Measurements from ENCODE around the gene ZNF143.
"Not testable (repeated sequence)": the region's sequence is repeated elsewhere in the genome, so short reads cannot be mapped to it uniquely, and the experiment has no call there.

The ZNF143 gene

DNA sequence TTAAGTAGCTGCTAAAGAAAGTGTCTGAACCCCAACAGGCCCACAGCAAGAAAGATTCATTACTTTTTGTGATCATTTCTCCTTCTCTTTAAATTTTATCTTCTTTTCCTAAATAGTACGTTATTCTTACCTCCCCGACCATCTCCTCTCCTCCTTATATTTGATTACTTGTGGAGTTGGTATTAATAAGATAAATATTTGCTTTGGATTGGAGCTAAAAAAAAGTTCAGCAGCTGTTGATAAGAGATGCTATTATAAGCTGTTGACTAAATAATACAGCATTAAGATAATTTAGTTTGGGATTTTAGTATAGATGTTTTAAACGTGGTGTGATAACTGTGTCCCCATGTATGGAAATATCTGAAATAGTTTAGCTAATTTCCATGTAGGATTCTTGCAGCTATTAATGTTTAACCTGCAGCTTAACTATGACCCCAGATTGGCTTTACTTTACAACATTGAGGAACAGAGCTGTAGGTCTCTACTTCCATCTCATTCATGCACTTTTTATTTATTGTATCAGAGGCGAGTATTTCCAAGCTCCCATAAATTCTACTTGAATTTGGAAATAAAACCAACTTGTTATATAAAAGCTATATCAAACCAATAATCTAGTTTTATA lies 37.8 kb downstream of the ZNF143 start:
- no peak for DNase-seq

DNA sequence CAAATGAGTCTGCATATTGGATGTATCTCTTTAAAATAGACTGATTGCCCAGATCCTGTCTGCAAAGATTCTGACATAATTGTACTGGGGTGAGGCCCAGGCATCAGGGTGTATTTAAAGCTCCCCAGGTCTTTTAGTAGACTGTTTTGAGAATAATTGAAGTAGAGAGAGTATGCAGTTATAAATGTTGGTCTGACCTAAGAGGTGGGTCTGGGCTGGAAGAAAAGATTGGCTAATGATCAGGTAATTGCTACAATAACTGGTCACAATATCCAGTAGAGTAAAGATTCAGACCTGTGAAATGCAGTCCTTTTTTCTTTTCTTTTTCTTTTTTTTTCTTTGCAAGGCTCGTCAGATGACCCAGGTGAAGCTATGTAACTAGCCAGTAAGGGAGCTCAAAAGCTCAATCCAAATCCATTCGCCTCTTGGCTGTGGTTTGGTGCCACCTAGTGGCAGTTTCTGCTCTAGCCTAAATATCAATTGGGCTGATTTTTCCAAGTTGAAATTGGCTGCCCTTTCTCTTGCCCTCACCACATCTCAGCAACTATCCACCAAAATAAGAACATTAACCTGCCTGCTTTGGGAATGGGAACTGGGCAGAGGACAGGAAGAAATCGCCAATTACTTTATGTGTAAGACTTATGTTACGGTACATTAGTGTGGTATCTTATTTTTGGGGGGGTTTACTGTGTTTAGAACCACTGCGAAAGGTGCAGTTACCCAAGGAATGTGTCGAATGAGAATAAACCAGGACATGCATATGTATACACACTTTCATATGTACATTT lies 45.9 kb downstream of the ZNF143 start:
- DNase-seq = peak; percentile 81

- DNase-seq = no peak
Observed at GRCh38 chr11:9507277-9507580, 46.4 kb downstream of the ZNF143 start.

DNA sequence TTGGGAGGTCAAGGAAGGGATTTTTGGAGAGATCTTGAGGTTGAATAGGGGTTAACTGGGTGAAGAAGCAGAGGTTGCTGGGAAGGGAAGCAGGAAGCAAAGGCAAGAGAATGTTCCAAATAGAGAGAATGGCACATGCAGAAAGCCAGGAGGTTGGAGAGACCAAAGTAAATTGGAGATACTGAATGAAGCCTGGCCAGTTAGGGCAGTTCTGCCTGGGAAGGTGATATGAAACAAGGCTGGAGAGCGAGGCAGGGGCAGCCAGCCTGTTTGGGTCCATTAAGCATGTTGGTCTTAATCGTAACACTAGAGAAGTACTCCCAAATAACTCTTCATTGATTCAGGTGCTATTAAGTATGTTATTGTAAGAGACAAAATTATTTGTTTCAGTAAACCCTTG lies 48.2 kb downstream of the ZNF143 start:
- DNase-seq = no peak

GRCh38 chr11:9512370-9513019 lies 51.7 kb downstream of the ZNF143 start:
- no peak for DNase-seq

DNA sequence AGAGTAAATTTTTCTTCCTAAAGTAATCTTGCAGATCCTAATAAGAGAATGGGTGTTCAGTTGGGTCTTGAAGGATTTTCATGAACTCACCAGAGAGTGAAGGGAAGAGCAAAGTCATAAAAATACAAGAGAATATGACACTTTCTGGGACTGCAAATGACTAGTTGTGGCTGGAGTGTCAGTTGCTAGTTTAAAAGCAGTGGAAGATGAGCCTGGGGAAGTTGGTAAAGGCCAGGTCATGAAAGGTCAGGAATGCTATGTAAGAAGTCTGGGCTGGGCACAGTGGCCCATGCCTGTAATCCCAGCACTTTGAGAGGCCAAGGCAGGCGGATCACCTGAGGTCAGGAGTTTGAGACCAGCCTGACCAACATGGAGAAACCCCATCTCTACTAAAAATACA lies 53.8 kb downstream of the ZNF143 start:
- not testable (repeated sequence) for DNase-seq

- DNase-seq = no peak
Observed at GRCh38 chr11:9516113-9516512, 55.3 kb downstream of the ZNF143 start.

- DNase-seq = no peak
Observed at GRCh38 chr11:9518835-9519410, 58.1 kb downstream of the ZNF143 start.

DNA sequence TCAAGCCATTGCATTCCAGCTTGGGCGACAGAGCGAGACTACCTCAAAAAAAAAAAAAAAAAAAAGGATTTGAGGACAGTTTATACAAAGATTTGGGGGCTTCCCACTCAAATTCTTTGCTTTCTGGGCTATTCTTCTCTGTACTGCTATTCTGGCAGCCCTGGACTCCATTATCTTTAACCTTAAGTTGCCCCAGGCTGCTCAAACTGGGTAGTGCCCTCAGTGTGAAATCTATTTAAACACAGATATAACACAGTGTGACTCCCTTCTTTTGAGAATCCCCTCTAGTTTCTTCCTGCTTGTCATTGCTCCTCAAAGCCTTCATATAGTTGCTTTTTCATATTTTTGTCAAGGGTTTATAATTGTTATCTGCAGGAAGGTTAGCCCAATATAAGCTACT lies 63.2 kb downstream of the ZNF143 start:
- DNase-seq = no peak

GRCh38 chr11:9525116-9525515 lies 64.3 kb downstream of the ZNF143 start:
- no peak for DNase-seq

DNA sequence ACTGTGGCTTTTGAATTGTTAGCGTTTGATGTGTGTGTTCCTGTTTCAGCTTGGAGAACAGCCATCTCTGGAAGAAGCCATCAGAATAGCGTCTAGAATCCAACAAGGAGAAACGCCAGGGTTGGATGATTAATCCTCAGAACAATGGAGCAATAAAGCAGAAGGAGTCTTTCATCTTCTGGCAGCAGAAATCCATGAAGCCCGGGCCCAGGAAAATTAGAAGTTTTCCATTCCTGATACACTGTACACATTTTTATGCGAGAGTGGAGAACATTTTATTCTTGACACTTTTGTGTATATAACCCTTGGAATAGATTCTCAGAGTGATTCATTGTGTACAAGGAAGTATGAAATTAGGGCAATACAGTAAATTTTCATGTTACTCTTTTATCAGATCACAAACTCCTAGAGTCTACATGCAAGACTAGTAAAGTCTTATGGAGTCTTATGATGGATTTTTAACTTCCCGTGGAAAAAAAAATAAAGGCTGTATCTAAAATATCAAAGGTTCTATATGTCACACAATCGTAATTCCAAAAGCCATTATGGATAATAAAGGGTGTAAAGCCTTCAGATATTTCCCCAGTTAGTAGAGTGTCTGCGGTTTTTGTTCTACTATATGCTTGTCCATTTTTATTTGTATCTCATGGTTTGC lies 66.8 kb downstream of the ZNF143 start:
- no peak for DNase-seq

DNA sequence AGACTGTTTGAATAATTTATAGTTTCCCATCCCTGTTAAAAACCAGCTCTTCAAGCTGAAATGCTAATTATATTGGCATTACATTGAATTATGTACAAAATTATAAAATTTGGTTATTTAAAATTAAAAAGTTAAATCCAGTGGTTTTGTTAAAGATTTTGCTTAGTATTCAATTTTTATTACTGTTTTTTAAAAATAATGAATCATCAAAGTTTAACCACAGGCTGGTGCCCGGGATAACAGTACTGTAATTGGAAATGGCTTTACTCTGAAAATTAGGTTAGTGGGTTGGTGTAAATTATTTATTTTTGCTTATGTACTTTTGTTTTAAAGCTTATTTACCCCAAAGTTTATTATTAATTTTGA lies 67.3 kb downstream of the ZNF143 start:
- no peak for DNase-seq

DNA sequence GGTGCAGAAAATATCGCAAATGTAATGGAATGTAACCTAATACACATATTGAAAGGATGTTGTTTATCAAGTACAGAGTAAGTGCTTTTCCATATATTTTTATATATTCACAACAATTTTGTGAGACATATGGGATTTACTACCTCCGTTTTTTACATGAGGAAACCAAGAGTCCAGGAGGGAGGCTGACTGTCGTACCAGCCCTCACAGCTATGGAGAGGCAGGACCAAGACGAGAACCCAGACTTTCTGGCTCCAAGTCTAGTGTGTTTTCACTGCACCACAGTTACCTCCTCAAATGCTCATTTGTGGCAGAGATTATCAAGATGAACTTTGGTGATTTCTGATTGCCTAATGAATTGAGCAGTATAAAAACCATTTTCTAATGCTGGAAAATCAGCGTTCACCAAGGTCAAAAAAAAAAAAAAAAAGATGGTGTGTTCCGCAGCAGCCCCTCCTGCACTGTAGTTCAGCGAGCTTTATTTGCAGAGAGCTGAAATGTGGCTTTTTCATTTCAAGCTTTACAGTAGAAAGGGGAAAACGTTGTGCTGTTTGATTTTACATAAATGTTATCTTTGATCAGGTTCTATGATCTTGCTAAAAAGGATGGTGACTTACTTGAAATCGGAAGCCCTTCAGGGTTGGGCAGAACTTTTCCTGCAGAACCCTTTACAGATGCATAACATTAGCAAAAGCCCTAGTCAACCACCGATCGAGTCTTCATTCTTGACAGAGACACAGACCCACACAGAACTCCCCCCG lies 67.9 kb downstream of the ZNF143 start:
- DNase-seq = no peak

- DNase-seq = no peak
Observed at GRCh38 chr11:9529334-9529650, 68.5 kb downstream of the ZNF143 start.

GRCh38 chr11:9530020-9530621 lies 69.3 kb downstream of the ZNF143 start:
- DNase-seq = no peak

GRCh38 chr11:9530901-9531625 lies 70.3 kb downstream of the ZNF143 start:
- no peak for DNase-seq

DNA sequence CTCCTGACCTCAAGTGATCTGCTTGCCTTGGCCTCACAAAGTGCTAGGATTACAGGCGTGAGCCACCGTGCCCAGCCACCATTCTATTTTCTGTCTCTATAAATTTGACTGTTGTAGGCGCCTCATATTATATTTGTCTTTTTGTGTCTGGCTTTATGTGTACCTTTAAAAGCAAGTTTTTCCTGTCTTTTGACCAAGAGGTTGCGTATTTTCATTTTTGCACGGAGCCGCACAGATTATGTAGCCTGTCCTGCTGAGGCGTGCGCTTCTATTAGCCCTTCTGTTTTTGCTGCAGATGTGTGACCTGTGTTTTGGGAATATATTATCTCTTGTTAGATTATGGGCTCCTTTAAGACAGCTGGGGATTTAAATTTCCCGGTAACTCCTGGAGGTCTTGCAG lies 72.2 kb downstream of the ZNF143 start:
- DNase-seq = no peak

- DNase-seq = no peak
Observed at GRCh38 chr11:9533736-9534473, 73.1 kb downstream of the ZNF143 start.

GRCh38 chr11:9535189-9535781 lies 74.5 kb downstream of the ZNF143 start:
- peak; percentile 73 for DNase-seq

DNA sequence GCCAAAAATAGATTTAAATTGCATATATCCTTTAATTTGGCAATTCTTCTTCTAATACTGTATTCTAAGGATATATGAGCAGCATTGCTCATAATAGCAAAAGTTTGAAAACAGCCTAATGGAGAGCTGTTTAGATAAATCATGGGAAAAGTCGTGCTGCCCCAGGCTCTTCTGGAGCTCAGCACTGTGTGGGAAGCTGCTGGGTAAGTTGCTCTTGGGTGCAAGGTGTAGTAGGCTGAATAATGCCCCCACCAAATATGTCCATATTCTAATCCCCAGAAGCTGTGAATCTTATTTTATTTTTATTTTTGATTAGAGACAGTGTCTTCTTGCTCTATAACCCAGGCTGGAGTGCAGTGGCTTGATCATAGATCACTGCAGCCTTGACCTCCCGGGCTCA lies 77.7 kb downstream of the ZNF143 start:
- DNase-seq = no peak

GRCh38 chr11:9549216-9549615 lies 88.4 kb downstream of the ZNF143 start:
- not testable (repeated sequence) for DNase-seq

All from activated CD4-positive, alpha-beta T cell treated with anti-CD3 and anti-CD28 coated beads, Interleukin-2, amount 50 U/mL, for 16 hours (primary cell).